WTC11 (cell line): ENCODE data around the gene WRAP73.

ENCODE experiments used
- CTCF ChIP-seq: fragments of 200-600 bp; IDR thresholded peaks from 2 replicates; pipeline ENCODE4 v1.8.0; 2022; ENCODE audit warnings: antibody characterized with exemption
- MAX ChIP-seq: sonication (generic); formaldehyde crosslinking; IDR thresholded peaks from 2 replicates; pipeline ENCODE4 v1.8.0; 2022; ENCODE audit warnings: mild to moderate bottlenecking, missing genetic modification reagents

GRCh38 chr1:3607703-3608065 lies 42.2 kb downstream of the WRAP73 start:
- TF ChIP-seq CTCF = no peak
- TF ChIP-seq MAX (CRISPR knock-in tag) = no peak
